ENCODE results near the gene GRIPAP1. TPM values are rescaled to one million over a fixed set of nuclear protein-coding genes. Genes with fewer than 3 reads are reported as not detected.

The GRIPAP1 gene
- total RNA-seq, 3 donors from 2014 or later (not counting 1 experiment from before 2014, with no cell fraction given) = 120 to 141 (median 131) TPM

- H3K4me3 ChIP-seq (ENCODE audit: low read length) = peak overlapping the region; percentile 98
- intact Hi-C loops (cut with micrococcal nuclease) = loop anchor here (1.0 to 10.0 kb wide), 3 partner anchors 41 to 87 kb away; partner anchors contain the start of genes PIM2, SLC35A2 and TFE3
- H3K9me3 ChIP-seq (ENCODE audit: control insufficient read depth, insufficient read depth, low read length) = no peaks in the 10 kb centered on the region
- peak overlapping the region; percentile 99 for H3K27ac ChIP-seq (ENCODE audit: low read length)
- Mint-ChIP-seq H3K9me3 (no peaks in the 10 kb centered on the region), H3K36me3 (no peaks in the 10 kb centered on the region), H3K4me3 (peak overlapping the region; percentile 97), H3K27me3 (ENCODE audit: low read depth in 2 of 2) (no peaks in the 10 kb centered on the region), H3K27ac (peak overlapping the region; percentile 97 to 99), H3K4me1 (peaks cover 19 to 37% of the 10 kb centered on the region in 2 donors)
- H3K27me3 ChIP-seq (ENCODE audit: control insufficient read depth, insufficient read depth, low read length) = no peaks in the 10 kb centered on the region
- peaks cover 13% of the 10 kb centered on the region for H3K36me3 ChIP-seq (ENCODE audit: control insufficient read depth, insufficient read depth, low read length)
- DNase-seq (peak; percentile 52 to 84), ATAC-seq (peak; percentile 49 to 74 (median 61))
- peaks cover 22% of the 10 kb centered on the region for H3K4me1 ChIP-seq (ENCODE audit: control insufficient read depth, insufficient read depth, low read length)
- no peak for TF ChIP-seq CTCF (IDR thresholded peaks at IDR 0.05)
- WGBS (ENCODE audit: insufficient coverage) = 2% methylated on average over 17 of the region's 17 CpGs
Measured at GRCh38 chrX:49001521-49002090, 458 bp downstream of the GRIPAP1 start.

GRCh38 chrX:49000636-49001035, 1.4 kb downstream of the GRIPAP1 start:
- Mint-ChIP-seq H3K36me3 (no peaks in the 10 kb centered on the region), H3K27me3 (ENCODE audit: low read depth in 2 of 2) (no peaks in the 10 kb centered on the region), H3K9me3 (no peaks in the 10 kb centered on the region), H3K27ac (peak overlapping the region; percentile 97 to 99), H3K4me1 (peaks cover 22 to 37% of the 10 kb centered on the region in 2 donors), H3K4me3 (no peak overlapping the region)
- Histone ChIP-seq H3K9me3 (ENCODE audit: control insufficient read depth, insufficient read depth, low read length) (no peaks in the 10 kb centered on the region), H3K4me3 (ENCODE audit: low read length) (no peak overlapping the region), H3K27ac (ENCODE audit: low read length) (peak overlapping the region; percentile 99), H3K36me3 (ENCODE audit: control insufficient read depth, insufficient read depth, low read length) (peaks cover 14% of the 10 kb centered on the region), H3K4me1 (ENCODE audit: control insufficient read depth, insufficient read depth, low read length) (peaks cover 22% of the 10 kb centered on the region), H3K27me3 (ENCODE audit: control insufficient read depth, insufficient read depth, low read length) (no peaks in the 10 kb centered on the region)
- WGBS (ENCODE audit: insufficient coverage) = 100% methylated on average over 2 of the region's 4 CpGs
- TF ChIP-seq CTCF (IDR thresholded peaks at IDR 0.05) = no peak
- ATAC-seq (no peak), DNase-seq (no peak)
- intact Hi-C loops (cut with micrococcal nuclease) = loop anchor here (10.0 kb wide), 1 partner anchor 86 kb away; the partner anchor contains the start of genes PIM2 and SLC35A2

GRCh38 chrX:48999030-48999429, 3.0 kb downstream of the GRIPAP1 start:
- Histone ChIP-seq H3K36me3 (ENCODE audit: control insufficient read depth, insufficient read depth, low read length) (peaks cover 14% of the 10 kb centered on the region), H3K9me3 (ENCODE audit: control insufficient read depth, insufficient read depth, low read length) (no peaks in the 10 kb centered on the region), H3K27ac (ENCODE audit: low read length) (no peak overlapping the region), H3K27me3 (ENCODE audit: control insufficient read depth, insufficient read depth, low read length) (no peaks in the 10 kb centered on the region), H3K4me1 (ENCODE audit: control insufficient read depth, insufficient read depth, low read length) (peaks cover 22% of the 10 kb centered on the region), H3K4me3 (ENCODE audit: low read length) (no peak overlapping the region)
- Mint-ChIP-seq H3K27ac (peak overlapping the region in 1 of 2 donors; percentile 5), H3K9me3 (no peaks in the 10 kb centered on the region), H3K27me3 (ENCODE audit: low read depth in 2 of 2) (no peaks in the 10 kb centered on the region), H3K4me3 (no peak overlapping the region), H3K4me1 (peaks cover 22 to 42% of the 10 kb centered on the region in 2 donors), H3K36me3 (no peaks in the 10 kb centered on the region)
- ATAC-seq = no peak
- WGBS (ENCODE audit: insufficient coverage) = 91% methylated on average over 4 of the region's 5 CpGs
- TF ChIP-seq CTCF (IDR thresholded peaks at IDR 0.05) = no peak
- no peak for DNase-seq
- intact Hi-C loops (cut with micrococcal nuclease) = no loop called here

- Mint-ChIP-seq H3K4me1 (peaks cover 22 to 42% of the 10 kb centered on the region in 2 donors), H3K36me3 (no peaks in the 10 kb centered on the region), H3K4me3 (no peak overlapping the region), H3K27ac (peak overlapping the region in 1 of 2 donors; percentile 5), H3K27me3 (ENCODE audit: low read depth in 2 of 2) (no peaks in the 10 kb centered on the region), H3K9me3 (no peaks in the 10 kb centered on the region)
- Histone ChIP-seq H3K27ac (ENCODE audit: low read length) (no peak overlapping the region), H3K9me3 (ENCODE audit: control insufficient read depth, insufficient read depth, low read length) (no peaks in the 10 kb centered on the region), H3K4me1 (ENCODE audit: control insufficient read depth, insufficient read depth, low read length) (peaks cover 22% of the 10 kb centered on the region), H3K36me3 (ENCODE audit: control insufficient read depth, insufficient read depth, low read length) (peaks cover 18% of the 10 kb centered on the region), H3K27me3 (ENCODE audit: control insufficient read depth, insufficient read depth, low read length) (no peaks in the 10 kb centered on the region), H3K4me3 (ENCODE audit: low read length) (no peak overlapping the region)
- DNase-seq (no peak), ATAC-seq (no peak)
- no peak for TF ChIP-seq CTCF (IDR thresholded peaks at IDR 0.05)
- intact Hi-C loops (cut with micrococcal nuclease) = no loop called here
- WGBS (ENCODE audit: insufficient coverage) = 95% methylated on average over 2 of the region's 4 CpGs
Measured at GRCh38 chrX:48998391-48998790, 3.7 kb downstream of the GRIPAP1 start.
